B cell (primary cell): ENCODE data around the gene NR4A2. TPM values are rescaled to one million over a fixed set of nuclear protein-coding genes. Genes with fewer than 3 reads are reported as not detected.

ENCODE experiments used
- ATAC-seq: fragments of 200-7000 bp; cut with Tn5 transposase; one replicate; pipeline ENCODE4 v1.10.0; 2021; ENCODE audit warnings: low read depth, mild to moderate bottlenecking, moderate number of reproducible peaks, moderate library complexity
- CTCF ChIA-PET: fragments of 350-600 bp; sonication (Branson Sonifier 250); formaldehyde crosslinking; loops from one replicate; lab custom pipeline; 2021; ENCODE audit warnings: antibody characterized with exemption, inconsistent platforms; lab: Charles Lee
- POLR2A ChIA-PET: fragments of 350-600 bp; sonication (Branson Sonifier 250); formaldehyde crosslinking; loops from one replicate; lab custom pipeline; 2021; ENCODE audit warnings: antibody characterized with exemption; lab: Charles Lee
- DNase-seq: peaks from one replicate; pipeline ENCODE4 v3.0.0; 2013
- H2AFZ ChIP-seq: 2 replicates; pipeline ENCODE4 v1.6.1; 2012; ENCODE audit warnings: mild to moderate bottlenecking, low read depth, low read length; ENCODE audit not compliant: insufficient read depth, poor library complexity, severe bottlenecking
- H3K27ac ChIP-seq, 2 donors: 1 replicate in 1 of 2; 2 replicates in 1 of 2; pipeline ENCODE4 v1.5.1; 2012 to 2013; ENCODE audit warnings: low read length in 2 of 2, mild to moderate bottlenecking in 2 of 2, moderate library complexity in 1 of 2
- H3K27me3 ChIP-seq, 4 experiments: fragments of 200-600 bp in 1 of 4; sonication (generic) in 1 of 4; replicated peaks in 1 of 4; 1 replicate in 2 of 4; 2 replicates in 2 of 4; pipeline versions ENCODE4 v1.6.1 to v1.7.0; 2013 to 2016; ENCODE audit warnings: low read length in 3 of 4, mild to moderate bottlenecking in 2 of 4, mixed read lengths in 1 of 4, moderate library complexity in 1 of 4; ENCODE audit not compliant: insufficient read depth in 4 of 4, control insufficient read depth in 3 of 4; ENCODE audit errors: control extremely low read depth in 1 of 4
- H3K36me3 ChIP-seq, 2 experiments: replicated peaks in 1 of 2; 1 replicate in 1 of 2; 2 replicates in 1 of 2; pipeline versions ENCODE4 v1.6.1 to v1.7.1; 2013; ENCODE audit warnings: low read length in 1 of 2; ENCODE audit not compliant: insufficient read depth in 2 of 2, control insufficient read depth in 1 of 2; ENCODE audit errors: control extremely low read depth in 1 of 2, extremely low read depth in 1 of 2
- H3K4me1 ChIP-seq, 2 donors: fragments of 200-600 bp in 1 of 2; sonication (generic) in 1 of 2; 1 replicate in 1 of 2; 2 replicates in 1 of 2; pipeline versions ENCODE4 v1.5.1 to v1.6.1; 2013 to 2017; ENCODE audit warnings: low read length in 2 of 2; ENCODE audit not compliant: control insufficient read depth in 2 of 2, insufficient read depth in 2 of 2
- H3K4me2 ChIP-seq: replicated peaks from 2 replicates; pipeline ENCODE3; 2012; ENCODE audit warnings: mild to moderate bottlenecking, low read depth, low read length; ENCODE audit not compliant: poor library complexity, severe bottlenecking
- H3K4me3 ChIP-seq, 5 experiments: fragments of 200-600 bp in 1 of 5; sonication (generic) in 1 of 5; 1 replicate in 3 of 5; 2 replicates in 2 of 5; pipeline versions ENCODE4 v1.5.1 to v1.7.0; 2011 to 2016; ENCODE audit warnings: low read length in 4 of 5, mild to moderate bottlenecking in 4 of 5, low read depth in 2 of 5, control low read depth in 1 of 5, moderate library complexity in 1 of 5; ENCODE audit not compliant: insufficient read depth in 1 of 5; ENCODE audit errors: control extremely low read depth in 1 of 5, extremely low read depth in 1 of 5
- H3K79me2 ChIP-seq: fragments of 200-600 bp; sonication (generic); one replicate; pipeline ENCODE4 v1.6.0; 2016; ENCODE audit warnings: low read length; ENCODE audit not compliant: control insufficient read depth, insufficient read depth
- H3K9ac ChIP-seq: fragments of 200-600 bp; sonication (generic); 2 replicates; pipeline ENCODE4 v1.6.1; 2017; ENCODE audit warnings: mild to moderate bottlenecking, low read length, moderate library complexity
- H3K9me3 ChIP-seq, 3 donors: one replicate each; pipeline versions ENCODE4 v1.6.1 to v1.7.1; 2013; ENCODE audit warnings: low read length in 2 of 3; ENCODE audit not compliant: control insufficient read depth in 2 of 3, insufficient read depth in 1 of 3; ENCODE audit errors: control extremely low read depth in 1 of 3
- H4K20me1 ChIP-seq: 2 replicates; pipeline ENCODE4 v1.6.0; 2012; ENCODE audit warnings: mild to moderate bottlenecking, low read length; ENCODE audit not compliant: insufficient read depth, control insufficient read depth, poor library complexity, severe bottlenecking
- H3K27ac Mint-ChIP-seq: one replicate; pipeline ENCODE4 v1.8.0; 2021; ENCODE audit warnings: mixed read lengths
- H3K27me3 Mint-ChIP-seq: one replicate; pipeline ENCODE4 v1.8.0; 2021; ENCODE audit warnings: mixed read lengths
- H3K4me1 Mint-ChIP-seq: one replicate; pipeline ENCODE4 v1.8.0; 2021; ENCODE audit warnings: mixed read lengths
- H3K4me3 Mint-ChIP-seq: one replicate; pipeline ENCODE4 v1.8.0; 2021; ENCODE audit warnings: mixed read lengths
- H3K9me3 Mint-ChIP-seq: one replicate; pipeline ENCODE4 v1.8.0; 2022; ENCODE audit warnings: mixed read lengths; ENCODE audit not compliant: insufficient read depth
- EZH2 ChIP-seq: IDR thresholded peaks from 2 replicates; pipeline ENCODE4 v1.6.1; 2012; ENCODE audit warnings: borderline replicate concordance, low read depth, mild to moderate bottlenecking, moderate library complexity, low read length; ENCODE audit not compliant: insufficient read depth, poor library complexity, severe bottlenecking
- WGBS: methylation state at CpG from one replicate; pipeline ENCODE4 v1.1.5; 2013; ENCODE audit warnings: missing lambda C conversion rate; ENCODE audit not compliant: insufficient coverage; 5-methylcytosine and 5-hydroxymethylcytosine counted together
- intact Hi-C: fragments of 100-400 bp; cut with micrococcal nuclease; formaldehyde crosslinking; loops from one replicate; pipeline ENCODE4 v1.10.0; 2022
- polyA plus RNA-seq: library from polyadenylated mRNA; depleted of rRNA; stranded (reverse); fragments of >200 nt; gene quantifications from 2 replicates; pipeline ENCODE4 v1.2.3, GENCODE V29; 2012
- total RNA-seq, 2 donors: library from RNA; stranded (reverse); fragments of 120-200 nt in 1 of 2; gene quantifications; 1 replicate in 1 of 2; 2 replicates in 1 of 2; pipeline versions ENCODE4 v1.2.3 to v1.2.4, GENCODE V29; 2013 to 2022
- TF ChIP-seq, protein P1 (sequence below): fragments of 200-600 bp; IDR thresholded peaks from one replicate; pipeline ENCODE4 v1.8.0; 2022; ENCODE audit warnings: antibody characterized with exemption, mild to moderate bottlenecking

Gene NR4A2
- total and polyA plus RNA-seq, 2 donors (not counting 1 experiment from before 2014, with no cell fraction given): 30.6 to 177 TPM

DNA sequence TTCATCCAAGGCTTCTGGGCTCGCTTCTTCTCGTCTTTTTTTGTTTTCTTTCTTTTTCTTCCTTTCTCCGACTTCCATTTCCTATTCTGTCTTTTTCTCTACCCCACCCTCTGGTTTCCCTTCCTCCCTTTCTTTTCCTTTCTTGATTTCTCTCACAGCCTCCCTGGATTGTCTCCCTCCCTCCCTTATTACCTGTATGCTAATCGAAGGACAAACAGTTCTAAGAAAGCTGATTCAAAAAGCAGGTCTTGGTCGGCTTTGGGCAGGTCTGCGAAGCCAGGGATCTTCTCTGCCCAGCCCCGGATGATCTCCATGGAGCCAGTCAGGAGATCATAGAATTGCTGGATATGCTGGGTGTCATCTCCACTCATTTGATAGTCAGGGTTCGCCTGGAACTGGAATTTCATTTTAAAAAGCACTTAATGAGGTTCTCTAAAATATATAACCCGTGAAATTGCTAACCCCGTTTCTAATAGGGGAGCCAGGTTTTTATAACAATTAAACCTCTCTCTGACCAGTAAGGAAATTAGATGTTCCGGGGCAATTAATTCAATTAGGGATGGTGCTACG lies 5.9 kb downstream of the NR4A2 start:
- 52% methylated on average over 6 of the region's 12 CpGs for WGBS
- Histone ChIP-seq H3K79me2 (peaks cover 4% of the 10 kb centered on the region), H3K9ac (no peak overlapping the region), H3K27ac (no peak overlapping the region), H3K4me3 (no peak overlapping the region), H3K4me1 (peaks cover 47 to 63% of the 10 kb centered on the region in 2 donors), H4K20me1 (peaks cover 23% of the 10 kb centered on the region), H3K9me3 (peaks cover 5 to 38% (median 5%) of the 10 kb centered on the region in 3 donors), H3K27me3 (peaks cover 4 to 96% (median 88%) of the 10 kb centered on the region in 4 experiments), H3K4me2 (no peak overlapping the region), H2AFZ (no peak overlapping the region), H3K36me3 (no peaks in the 10 kb centered on the region)
- intact Hi-C loops: no loop called here
- ATAC-seq: no peak
- DNase-seq: peak; percentile 51
- ChIA-PET CTCF (interaction anchor here (2.2 kb wide), 1 partner anchor 8 kb away, joined by 10 read pairs; no protein-coding TSS in a partner anchor), POLR2A (no interaction called here)
- TF ChIP-seq EZH2: no peak
- TF ChIP-seq, protein P1, sequence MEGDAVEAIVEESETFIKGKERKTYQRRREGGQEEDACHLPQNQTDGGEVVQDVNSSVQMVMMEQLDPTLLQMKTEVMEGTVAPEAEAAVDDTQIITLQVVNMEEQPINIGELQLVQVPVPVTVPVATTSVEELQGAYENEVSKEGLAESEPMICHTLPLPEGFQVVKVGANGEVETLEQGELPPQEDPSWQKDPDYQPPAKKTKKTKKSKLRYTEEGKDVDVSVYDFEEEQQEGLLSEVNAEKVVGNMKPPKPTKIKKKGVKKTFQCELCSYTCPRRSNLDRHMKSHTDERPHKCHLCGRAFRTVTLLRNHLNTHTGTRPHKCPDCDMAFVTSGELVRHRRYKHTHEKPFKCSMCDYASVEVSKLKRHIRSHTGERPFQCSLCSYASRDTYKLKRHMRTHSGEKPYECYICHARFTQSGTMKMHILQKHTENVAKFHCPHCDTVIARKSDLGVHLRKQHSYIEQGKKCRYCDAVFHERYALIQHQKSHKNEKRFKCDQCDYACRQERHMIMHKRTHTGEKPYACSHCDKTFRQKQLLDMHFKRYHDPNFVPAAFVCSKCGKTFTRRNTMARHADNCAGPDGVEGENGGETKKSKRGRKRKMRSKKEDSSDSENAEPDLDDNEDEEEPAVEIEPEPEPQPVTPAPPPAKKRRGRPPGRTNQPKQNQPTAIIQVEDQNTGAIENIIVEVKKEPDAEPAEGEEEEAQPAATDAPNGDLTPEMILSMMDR: no peak
- H3K4me1 Mint-ChIP-seq: peaks cover 56% of the 10 kb centered on the region
- H3K27ac Mint-ChIP-seq: no peak overlapping the region
- H3K9me3 Mint-ChIP-seq: peaks cover 3% of the 10 kb centered on the region
- peaks cover 77% of the 10 kb centered on the region for H3K27me3 Mint-ChIP-seq
- no peak overlapping the region for H3K4me3 Mint-ChIP-seq
